ENCODE data around the gene SPOCK1.

- TF ChIP-seq CTCF (IDR thresholded peaks at IDR 0.05; ENCODE audit: extremely low read depth in 1 of 2, insufficient read depth in 1 of 2, low read depth in 1 of 2, low read length in 2 of 2) (no peak), EZH2 (IDR thresholded peaks at IDR 0.05; ENCODE audit: borderline replicate concordance, low read depth, low read length, severe bottlenecking) (no peak), POLR2AphosphoS5 (IDR thresholded peaks at IDR 0.05; ENCODE audit: insufficient read depth, low read depth, low read length) (no peak), FOS (IDR thresholded peaks at IDR 0.05; ENCODE audit: borderline replicate concordance, insufficient read depth, low read length) (no peak), POLR2A (IDR thresholded peaks at IDR 0.05; ENCODE audit: low read depth, low read length) (no peak), MYC (IDR thresholded peaks at IDR 0.05; ENCODE audit: low read depth, low read length) (no peak)
These were observed 280.2 kb downstream of the SPOCK1 start for GRCh38 chr5:137218896-137219295.

Measured in endothelial cell of umbilical vein (primary cell).